ENCODE results near the gene KLHL15. TPM values are rescaled to one million over a fixed set of nuclear protein-coding genes. Genes with fewer than 3 reads are reported as not detected.

The KLHL15 gene
- total RNA-seq, 1 experiment from 2014 or later = 12.0 TPM

- no peak overlapping the region for H3K4me3 ChIP-seq (ENCODE audit: low read depth, low read length, poor library complexity, severe bottlenecking)
- intact Hi-C loops (cut with micrococcal nuclease; ENCODE audit: unreplicated experiment) = no loop called here
- CTCF ChIA-PET = no interaction called here
Measured at GRCh38 chrX:24037729-24038128, 10.7 kb upstream of the KLHL15 start.

GRCh38 chrX:24034485-24034884 is 7.5 kb upstream of the KLHL15 start:
- POLR2A ChIA-PET (ENCODE audit: low non-redundant PET) = no interaction called here
- Histone ChIP-seq H3K9me3 (ENCODE audit: low read depth, low read length, poor library complexity, severe bottlenecking) (no peaks in the 10 kb centered on the region), H3K4me1 (ENCODE audit: insufficient read depth, low read length, poor library complexity, severe bottlenecking) (no peaks in the 10 kb centered on the region), H3K36me3 (ENCODE audit: insufficient read depth, low read length, poor library complexity, severe bottlenecking) (no peaks in the 10 kb centered on the region), H3K27ac (ENCODE audit: low read depth, low read length, poor library complexity, severe bottlenecking) (no peak overlapping the region), H3K27me3 (replicated peaks; ENCODE audit: insufficient read depth, low read depth, low read length, poor library complexity) (no peaks in the 10 kb centered on the region), H3K4me3 (ENCODE audit: low read depth, low read length, poor library complexity, severe bottlenecking) (no peak overlapping the region)
- intact Hi-C loops (cut with micrococcal nuclease; ENCODE audit: unreplicated experiment) = no loop called here
- TF ChIP-seq EZH2 (IDR thresholded peaks at IDR 0.05; ENCODE audit: borderline replicate concordance, low read depth, low read length, poor library complexity, severe bottlenecking) (no peak), CTCF (conservative IDR thresholded peaks at IDR 0.05; ENCODE audit: low read depth, low read length) (no peak)
- CTCF ChIA-PET = no interaction called here
- no TSS peak for BruUV-seq (replicated peaks)
- no peak for DNase-seq (ENCODE audit: low spot score)

More at GRCh38 chrX:24037729-24038128, 10.7 kb upstream of the KLHL15 start:
- TF ChIP-seq EZH2 (IDR thresholded peaks at IDR 0.05; ENCODE audit: borderline replicate concordance, low read depth, low read length, poor library complexity, severe bottlenecking) = no peak
- TF ChIP-seq CTCF (conservative IDR thresholded peaks at IDR 0.05; ENCODE audit: low read depth, low read length) = no peak
- Histone ChIP-seq H3K4me1 (ENCODE audit: insufficient read depth, low read length, poor library complexity, severe bottlenecking) (no peaks in the 10 kb centered on the region), H3K36me3 (ENCODE audit: insufficient read depth, low read length, poor library complexity, severe bottlenecking) (no peaks in the 10 kb centered on the region), H3K27me3 (replicated peaks; ENCODE audit: insufficient read depth, low read depth, low read length, poor library complexity) (no peaks in the 10 kb centered on the region), H3K27ac (ENCODE audit: low read depth, low read length, poor library complexity, severe bottlenecking) (no peak overlapping the region), H3K9me3 (ENCODE audit: low read depth, low read length, poor library complexity, severe bottlenecking) (no peaks in the 10 kb centered on the region)
- BruUV-seq (replicated peaks) = no TSS peak
- no peak for DNase-seq (ENCODE audit: low spot score)
- POLR2A ChIA-PET (ENCODE audit: low non-redundant PET) = no interaction called here

- Histone ChIP-seq H3K27ac (ENCODE audit: low read depth, low read length, poor library complexity, severe bottlenecking) (no peak overlapping the region), H3K4me3 (ENCODE audit: low read depth, low read length, poor library complexity, severe bottlenecking) (no peak overlapping the region), H3K4me1 (ENCODE audit: insufficient read depth, low read length, poor library complexity, severe bottlenecking) (no peaks in the 10 kb centered on the region), H3K9me3 (ENCODE audit: low read depth, low read length, poor library complexity, severe bottlenecking) (no peaks in the 10 kb centered on the region), H3K27me3 (replicated peaks; ENCODE audit: insufficient read depth, low read depth, low read length, poor library complexity) (no peaks in the 10 kb centered on the region), H3K36me3 (ENCODE audit: insufficient read depth, low read length, poor library complexity, severe bottlenecking) (no peaks in the 10 kb centered on the region)
- intact Hi-C loops (cut with micrococcal nuclease; ENCODE audit: unreplicated experiment) = no loop called here
- DNase-seq (ENCODE audit: low spot score) = no peak
- ChIA-PET CTCF (no interaction called here), POLR2A (ENCODE audit: low non-redundant PET) (interaction anchor here (0.5 kb wide), 1 partner anchor 24 kb away, joined by 6 read pairs; the partner anchor contains the start of gene EIF2S3)
- BruUV-seq (replicated peaks) = no TSS peak
- TF ChIP-seq EZH2 (IDR thresholded peaks at IDR 0.05; ENCODE audit: borderline replicate concordance, low read depth, low read length, poor library complexity, severe bottlenecking) = no peak
- TF ChIP-seq CTCF (conservative IDR thresholded peaks at IDR 0.05; ENCODE audit: low read depth, low read length) = no peak
Measured at GRCh38 chrX:24030597-24030996, 3.6 kb upstream of the KLHL15 start.
